ENCODE measurements around the gene ZFP62. TPM values are rescaled to one million over a fixed set of nuclear protein-coding genes. Genes with fewer than 3 reads are reported as not detected.

ZFP62 gene
- total RNA-seq, 1 donor from 2014 or later = 20.0 TPM

Other genes starting within 250 kb of the ZFP62 start
- 97.3 and 203 TPM in 2 replicates for gene FLT4, start 211.7 kb downstream of the ZFP62 start, total RNA-seq
- gene OR2Y1, start 121.2 kb downstream of the ZFP62 start, total RNA-seq = not detected in 2 replicates
- gene MGAT1, start 58.5 kb downstream of the ZFP62 start, total RNA-seq = 134 and 183 TPM in 2 replicates
- not detected in 2 replicates for gene BTNL8, start 37.9 kb upstream of the ZFP62 start, total RNA-seq
- gene BTNL3, start 127.6 kb upstream of the ZFP62 start, total RNA-seq = not detected in 2 replicates
- 0.15 and 2.8 TPM in 2 replicates for gene BTNL9, start 179.0 kb upstream of the ZFP62 start, total RNA-seq

Measured in glomerular endothelial cell (primary cell).